Activated naive CD8-positive, alpha-beta T cell treated with anti-CD3 and anti-CD28 coated beads, Interleukin-2, amount 50 U/mL, for 16 hours (primary cell): ENCODE results near the gene PCDH9.
"Not testable (repeated sequence)": the region's sequence is repeated elsewhere in the genome, so short reads cannot be mapped to it uniquely, and the experiment has no call there.

Experiments
- DNase-seq: peaks from one replicate; pipeline ENCODE4 v3.0.0-alpha.2; 2020; ENCODE audit warnings: low read depth, low spot score

The PCDH9 gene

GRCh38 chr13:66659701-66660467, 570.3 kb downstream of the PCDH9 start:
- DNase-seq = no peak

- no peak for DNase-seq
Observed at GRCh38 chr13:66659286-66659685, 570.9 kb downstream of the PCDH9 start.

GRCh38 chr13:66657165-66657881, 572.8 kb downstream of the PCDH9 start:
- no peak for DNase-seq

DNA sequence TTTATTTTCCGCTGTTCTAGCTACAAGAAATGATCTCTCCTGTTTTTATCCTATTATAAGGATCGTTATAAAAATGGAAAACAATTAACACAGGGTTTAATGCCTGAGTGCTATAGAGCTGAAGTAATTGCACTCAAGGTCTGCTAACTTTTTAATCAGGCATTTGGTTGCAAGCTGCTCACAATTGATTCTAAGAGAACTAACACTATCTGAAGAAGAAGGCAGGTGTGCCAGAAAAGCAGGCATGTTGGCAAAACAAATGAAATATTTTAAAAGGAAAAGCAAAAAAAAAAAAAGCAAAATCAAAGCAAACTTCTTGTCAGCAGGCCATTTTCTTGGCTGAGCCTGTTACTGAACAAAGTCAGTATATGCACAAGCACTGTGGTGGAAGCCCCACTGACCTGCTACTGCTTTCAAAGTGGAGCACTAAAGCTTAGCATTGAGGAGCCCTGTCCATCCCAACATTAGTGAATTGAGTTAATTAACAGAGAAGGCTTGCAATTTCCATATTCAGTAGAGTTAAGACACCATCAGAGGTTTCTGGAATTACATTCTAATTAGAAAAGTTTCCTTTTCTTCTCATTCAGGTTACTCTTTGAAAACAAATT, 574.2 kb downstream of the PCDH9 start:
- no peak for DNase-seq

DNA sequence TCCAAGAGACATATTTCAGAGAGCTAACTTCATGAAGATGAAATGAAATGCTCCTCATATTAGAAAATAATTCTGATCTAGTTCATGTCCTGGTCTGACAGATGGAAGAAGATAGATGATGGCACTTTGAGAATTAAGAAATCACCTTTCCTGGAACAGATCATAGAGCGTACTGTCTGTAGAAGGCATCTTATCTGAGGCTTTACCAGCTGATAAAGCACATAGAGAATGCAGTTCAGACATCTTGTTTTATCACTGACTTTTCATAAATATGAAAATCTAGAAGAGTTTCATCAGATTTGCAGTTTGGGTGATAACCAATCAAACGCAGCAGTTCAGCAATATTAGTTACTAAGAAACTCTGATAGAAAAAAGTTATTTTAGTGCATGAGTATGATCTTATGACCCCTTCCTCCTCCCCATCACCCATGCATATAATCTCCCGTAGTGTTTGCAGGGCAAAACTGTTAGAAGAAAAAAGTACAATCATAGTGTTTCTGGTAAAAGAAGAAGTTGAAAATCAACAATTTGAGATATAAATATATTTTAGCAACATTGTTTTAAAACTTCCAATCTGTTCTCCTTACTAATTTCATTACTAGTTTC, 585.2 kb downstream of the PCDH9 start:
- no peak for DNase-seq

- DNase-seq = no peak
Observed at GRCh38 chr13:66640231-66640630, 589.9 kb downstream of the PCDH9 start.

DNA sequence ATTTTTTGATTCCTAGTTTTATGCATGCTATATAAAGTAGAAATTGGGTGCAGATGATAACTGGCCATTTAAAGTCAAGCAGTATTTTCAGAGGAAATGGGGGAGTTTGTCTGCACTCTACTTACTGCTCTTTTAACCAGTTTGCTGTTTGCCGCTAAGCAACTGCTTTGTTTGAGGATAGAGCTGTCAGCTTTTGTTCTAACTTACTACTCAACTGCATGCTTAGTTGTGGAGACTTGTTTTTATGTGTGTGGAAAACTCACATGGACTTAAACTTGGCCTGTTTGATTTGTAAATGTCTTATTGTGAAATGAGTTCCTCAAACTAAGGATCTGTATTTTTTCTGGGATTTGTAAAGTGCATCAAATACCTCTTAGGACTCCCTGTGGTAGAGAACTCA, 591.1 kb downstream of the PCDH9 start:
- no peak for DNase-seq

DNA sequence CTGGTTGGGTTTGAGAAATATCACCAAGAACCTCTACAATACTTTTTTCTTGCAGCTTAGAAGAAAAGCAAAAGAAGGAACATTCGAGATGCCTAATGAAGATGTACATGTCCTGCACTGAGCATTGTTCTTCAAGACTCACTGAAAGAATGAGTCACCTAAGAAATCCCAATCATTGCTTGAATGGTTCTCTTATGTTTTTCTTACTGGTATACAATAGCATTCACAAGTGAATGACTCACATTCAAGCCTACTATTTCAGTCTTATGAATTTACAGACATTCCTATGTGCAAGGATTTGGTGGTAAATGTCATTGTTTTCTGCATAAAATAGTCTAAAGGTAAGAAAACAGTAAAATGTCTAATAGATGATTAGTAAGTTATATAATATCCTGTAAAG, 594.6 kb downstream of the PCDH9 start:
- no peak for DNase-seq

DNA sequence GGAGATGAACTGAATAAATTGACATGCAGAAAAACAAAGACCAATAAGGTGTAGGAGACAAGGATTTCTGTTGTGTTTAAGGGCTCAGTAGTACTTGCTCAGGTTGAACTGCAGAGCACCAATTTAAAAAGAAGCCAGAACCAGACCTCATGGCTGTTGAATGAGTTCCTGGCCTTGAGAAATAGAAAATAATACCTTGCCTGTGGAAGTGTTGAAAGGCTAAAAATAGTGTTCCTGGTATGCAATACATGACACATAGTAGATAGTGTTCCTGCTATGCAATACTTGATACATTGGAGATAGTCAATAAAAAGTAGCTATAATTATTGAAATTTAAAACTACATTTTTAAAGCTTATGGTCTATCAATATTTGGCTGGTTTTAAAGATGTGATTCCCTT, 595.8 kb downstream of the PCDH9 start:
- no peak for DNase-seq

DNA sequence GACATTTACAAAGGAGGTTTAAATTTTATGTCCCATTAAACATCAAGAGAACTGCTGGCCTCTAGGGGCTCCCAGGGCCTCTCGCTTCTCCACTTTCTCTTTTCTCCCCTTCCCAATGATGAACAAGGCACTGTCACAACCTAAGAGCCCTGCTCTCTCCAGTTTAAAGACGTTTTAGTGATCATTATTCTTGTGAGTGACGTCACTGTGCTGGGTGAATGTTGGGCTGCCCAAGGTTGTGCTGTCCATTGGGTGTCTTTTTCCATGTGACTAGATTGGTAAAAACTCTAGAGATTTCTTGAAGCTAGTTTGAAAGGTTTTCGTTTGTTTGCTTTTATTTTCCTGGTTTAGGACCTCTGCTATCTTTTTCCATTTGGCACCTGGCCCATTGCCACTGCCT, 602.6 kb downstream of the PCDH9 start:
- DNase-seq = no peak

DNA sequence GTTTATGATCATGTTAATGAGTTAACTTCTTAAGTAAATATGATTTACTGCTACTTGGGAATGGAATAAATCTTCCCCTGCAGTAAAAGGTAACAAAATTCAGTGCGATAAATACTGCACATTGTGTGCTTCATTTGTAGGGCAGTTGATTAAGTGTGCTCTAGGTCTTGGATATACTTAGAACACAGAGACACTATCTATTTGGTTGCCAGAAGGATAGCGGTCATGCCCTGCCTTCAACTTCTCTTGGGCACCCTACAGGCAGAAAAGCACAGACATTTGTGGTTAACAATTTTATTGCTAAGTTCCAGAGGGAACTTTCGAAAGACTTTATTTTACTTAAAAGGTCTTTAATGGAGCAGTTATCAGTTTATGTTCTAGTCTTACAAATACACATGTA, 605.8 kb downstream of the PCDH9 start:
- no peak for DNase-seq

DNA sequence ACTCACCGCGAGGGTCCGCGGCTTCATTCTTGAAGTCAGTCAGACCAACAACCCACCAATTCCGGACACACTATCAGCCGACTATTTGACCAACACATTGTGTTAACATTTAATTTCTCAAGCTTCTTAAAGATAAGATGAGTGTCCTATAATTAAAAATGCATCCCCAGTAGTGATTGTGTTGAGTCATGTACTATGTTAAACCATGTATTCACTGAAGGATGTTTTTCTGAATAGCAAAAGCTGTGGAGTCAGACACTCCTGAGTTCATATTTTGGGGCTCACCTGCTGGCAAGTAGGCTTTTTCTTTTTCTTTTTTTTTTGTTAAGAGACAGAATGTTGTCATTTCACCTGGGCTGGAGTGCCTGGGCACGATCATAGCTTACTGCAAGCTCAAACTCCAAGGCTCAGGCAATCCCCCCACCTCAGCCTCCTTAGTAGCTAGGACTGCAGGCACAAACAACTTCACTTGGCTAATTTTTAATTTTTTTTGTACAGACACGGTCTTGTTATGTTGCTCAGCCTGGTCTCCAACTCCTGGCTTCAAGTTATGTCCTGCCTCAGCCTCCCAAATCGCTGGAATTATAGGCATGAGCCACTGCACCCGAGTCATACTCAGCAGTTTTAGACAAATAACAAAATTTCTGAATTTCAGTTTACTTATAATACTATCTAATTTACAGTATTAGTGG, 606.9 kb downstream of the PCDH9 start:
- DNase-seq = no peak

GRCh38 chr13:66621906-66622447, 608.2 kb downstream of the PCDH9 start:
- not testable (repeated sequence) for DNase-seq

GRCh38 chr13:66618702-66619101, 611.4 kb downstream of the PCDH9 start:
- DNase-seq = no peak

DNA sequence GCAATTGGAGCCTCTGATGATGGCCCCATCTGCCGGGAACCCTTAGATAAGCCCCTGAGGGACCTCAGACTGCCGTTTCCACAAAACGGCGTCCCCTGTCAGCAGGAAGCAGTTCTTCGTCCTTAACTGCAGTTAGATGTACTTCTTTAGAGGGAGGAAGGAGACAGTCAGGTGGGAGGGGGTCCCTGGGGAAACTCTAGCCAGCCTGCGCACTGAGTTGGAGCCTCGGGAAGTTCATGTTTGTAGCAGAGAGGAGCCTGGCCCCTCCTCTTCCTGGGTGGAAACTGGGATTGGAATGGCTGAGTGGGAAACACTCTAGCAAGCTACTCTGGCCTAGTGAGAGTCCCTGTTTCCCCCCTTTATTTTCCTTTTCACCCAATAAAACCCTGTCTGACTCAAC, 612.4 kb downstream of the PCDH9 start:
- DNase-seq = no peak

DNA sequence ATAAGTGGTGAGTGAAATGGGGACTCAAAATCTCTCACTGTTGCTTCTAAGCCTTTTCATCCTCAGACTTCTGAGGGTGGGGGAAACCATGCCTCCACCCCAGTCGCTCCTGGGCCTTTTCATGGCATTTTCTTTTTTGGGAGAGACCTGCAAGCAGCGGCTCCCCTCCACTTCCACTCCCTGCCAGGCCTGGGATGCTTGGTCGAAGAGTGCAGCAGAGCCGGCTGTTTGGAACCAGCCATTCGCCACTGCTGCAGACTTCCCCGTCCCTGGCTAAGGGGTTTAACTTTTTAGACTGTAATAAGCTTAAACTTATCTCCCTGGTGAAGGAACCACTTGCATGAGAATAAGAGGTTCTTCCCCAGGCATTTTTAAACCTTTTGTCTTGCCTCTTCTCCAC, 617.2 kb downstream of the PCDH9 start:
- no peak for DNase-seq

- no peak for DNase-seq
Observed at GRCh38 chr13:66586489-66586888, 643.6 kb downstream of the PCDH9 start.

DNA sequence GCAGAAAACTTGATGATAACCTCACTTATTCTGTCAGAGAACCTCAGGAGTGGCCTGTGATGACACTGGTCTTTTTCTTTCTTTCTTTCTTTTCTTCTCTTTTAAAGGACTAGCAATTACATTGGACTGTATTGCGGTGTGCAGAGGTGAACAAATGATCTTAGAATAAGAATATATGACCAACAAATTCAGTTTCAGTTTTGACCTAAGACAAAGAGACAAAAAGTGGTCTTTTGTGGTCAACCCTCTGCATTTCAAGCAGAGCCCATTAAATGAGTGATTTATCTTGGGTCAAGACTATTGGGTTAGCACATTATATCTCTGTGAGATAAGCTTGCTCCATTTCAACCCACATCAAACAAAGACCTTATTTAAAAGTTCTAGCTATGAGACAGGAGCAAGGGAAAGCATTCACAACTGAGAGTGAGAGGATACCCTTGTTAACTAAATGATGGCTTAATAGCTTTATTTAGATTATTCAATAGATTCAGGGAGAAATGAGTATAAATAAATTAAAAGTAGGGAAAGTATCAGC, 644.4 kb downstream of the PCDH9 start:
- DNase-seq = no peak

DNA sequence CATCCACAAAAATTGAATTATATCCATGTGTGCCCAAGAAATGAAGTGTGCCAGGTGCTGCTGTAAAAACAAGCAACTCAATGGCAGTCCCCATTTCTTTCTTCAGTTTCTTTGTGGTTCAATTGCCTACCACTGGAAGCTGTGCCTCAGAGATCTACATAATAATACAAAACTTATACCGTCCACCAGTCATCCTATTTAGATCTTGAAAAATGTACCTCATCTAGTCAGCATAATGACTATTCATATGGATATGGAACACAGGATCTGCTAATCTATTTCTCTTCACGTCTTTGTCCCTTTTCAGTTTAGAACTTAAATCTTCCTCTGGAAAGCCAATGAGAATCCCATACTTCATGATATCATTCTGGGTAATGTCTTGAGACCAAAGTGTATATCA, 648.5 kb downstream of the PCDH9 start:
- DNase-seq = no peak

- no peak for DNase-seq
Observed at GRCh38 chr13:66578305-66578704, 651.8 kb downstream of the PCDH9 start.

- DNase-seq = no peak
Observed at GRCh38 chr13:66577358-66577757, 652.8 kb downstream of the PCDH9 start.
